Vagina (tissue), 2 donors: ENCODE measurements around the gene CYP3A5.
"Not testable (repeated sequence)": the region's sequence is repeated elsewhere in the genome, so short reads cannot be mapped to it uniquely, and the experiment has no call there.

ENCODE experiments used
- CTCF ChIP-seq, 3 experiments: fragments of 450-650 bp in 2 of 3; fragments of 200-600 bp in 1 of 3; sonication (generic) in 1 of 3; IDR thresholded peaks; one replicate each; pipeline ENCODE4 v1.5.1; 2017 to 2019; ENCODE audit warnings: antibody characterized with exemption in 3 of 3, mild to moderate bottlenecking in 2 of 3, moderate library complexity in 2 of 3
- POLR2AphosphoS5 ChIP-seq, 2 donors: sonication (generic); formaldehyde crosslinking; IDR thresholded peaks; one replicate each; pipeline ENCODE4 v1.9.0; 2017; ENCODE audit warnings: antibody characterized with exemption in 2 of 2, mild to moderate bottlenecking in 2 of 2, low read depth in 1 of 2; ENCODE audit not compliant: insufficient read depth in 1 of 2

DNA sequence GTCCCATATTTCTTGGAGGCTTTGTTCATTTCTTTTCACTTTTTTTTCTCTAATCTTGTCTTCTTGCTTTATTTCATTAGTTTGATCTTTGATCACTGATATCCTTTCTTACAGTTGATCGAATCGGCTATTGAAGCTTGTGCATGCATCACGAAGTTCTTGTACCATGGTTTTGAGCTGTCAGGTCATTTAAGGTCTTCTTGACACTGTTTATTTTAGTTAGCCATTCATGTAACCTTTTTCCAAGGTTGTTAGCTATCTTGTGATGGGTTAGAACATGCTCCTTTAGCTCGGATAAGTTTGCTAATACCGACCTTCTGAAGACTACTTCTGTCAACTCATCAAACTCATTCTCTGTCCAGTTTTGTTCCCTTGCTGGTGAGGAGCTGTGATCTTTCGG, 12.8 kb upstream of the CYP3A5 start:
- TF ChIP-seq POLR2AphosphoS5 (IDR thresholded peaks at IDR 0.05; ENCODE audit: insufficient read depth in 1 of 2, low read depth in 1 of 2); CTCF (IDR thresholded peaks at IDR 0.05): not testable (repeated sequence)
